Measurements from ENCODE around the gene DHX38.

DHX38 gene

DNA sequence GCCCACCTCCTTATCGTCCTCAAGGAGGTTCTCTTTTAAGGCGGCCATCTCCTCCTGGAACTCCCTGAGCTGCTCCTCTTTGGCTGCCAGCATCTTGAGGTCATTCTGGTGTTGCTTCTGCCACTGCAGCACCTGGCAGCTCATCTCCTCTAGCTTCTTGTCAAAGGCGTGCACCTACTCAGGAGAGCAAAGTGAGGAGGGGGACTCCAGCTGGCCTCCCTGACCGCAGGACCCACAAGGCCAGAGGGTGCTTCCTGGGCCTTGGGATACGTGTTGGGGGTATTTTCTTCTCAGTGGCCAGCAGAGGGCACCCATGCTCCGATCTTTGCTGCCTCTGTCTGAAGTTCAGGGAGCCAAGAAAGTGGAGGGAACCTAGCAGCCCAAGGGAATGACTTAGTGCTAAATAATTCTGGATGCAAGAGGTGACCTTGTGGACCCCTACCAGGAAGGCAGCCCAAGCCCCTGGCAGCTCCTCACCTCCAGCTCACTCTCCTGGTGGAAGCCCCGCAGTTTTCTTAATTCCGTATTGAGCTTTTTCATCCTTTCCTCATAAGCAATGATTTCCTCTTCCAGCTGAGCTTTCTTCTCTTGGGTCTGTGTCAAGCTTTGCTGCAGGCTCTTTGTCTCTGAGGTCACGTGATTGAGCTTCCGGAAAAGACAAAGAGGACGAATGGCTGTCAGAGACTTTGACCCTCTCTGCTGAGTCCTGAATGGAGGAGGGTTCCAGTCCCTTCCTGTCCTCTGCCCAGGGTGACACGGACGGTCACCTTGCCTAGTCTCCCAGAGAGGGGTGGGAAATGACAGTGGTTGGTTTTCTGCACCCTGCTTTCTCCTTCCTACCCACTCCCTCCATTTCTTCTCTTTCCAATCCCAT is 31.4 kb downstream of the DHX38 start:
- Histone ChIP-seq H3K9ac (ENCODE audit: low read length) (no peak overlapping the region), H3K4me3 (ENCODE audit: low read depth in 1 of 2, low read length in 2 of 2) (no peak overlapping the region), H3K4me1 (ENCODE audit: insufficient read depth, low read length) (no peaks in the 10 kb centered on the region), H3K27me3 (ENCODE audit: control insufficient read depth in 1 of 2, insufficient read depth in 2 of 2, low read length in 2 of 2) (no peaks in the 10 kb centered on the region), H3K9me3 (ENCODE audit: low read length) (no peaks in the 10 kb centered on the region), H3K27ac (ENCODE audit: low read depth, low read length) (no peak overlapping the region), H3K36me3 (ENCODE audit: insufficient read depth, low read length) (no peaks in the 10 kb centered on the region)

DNA sequence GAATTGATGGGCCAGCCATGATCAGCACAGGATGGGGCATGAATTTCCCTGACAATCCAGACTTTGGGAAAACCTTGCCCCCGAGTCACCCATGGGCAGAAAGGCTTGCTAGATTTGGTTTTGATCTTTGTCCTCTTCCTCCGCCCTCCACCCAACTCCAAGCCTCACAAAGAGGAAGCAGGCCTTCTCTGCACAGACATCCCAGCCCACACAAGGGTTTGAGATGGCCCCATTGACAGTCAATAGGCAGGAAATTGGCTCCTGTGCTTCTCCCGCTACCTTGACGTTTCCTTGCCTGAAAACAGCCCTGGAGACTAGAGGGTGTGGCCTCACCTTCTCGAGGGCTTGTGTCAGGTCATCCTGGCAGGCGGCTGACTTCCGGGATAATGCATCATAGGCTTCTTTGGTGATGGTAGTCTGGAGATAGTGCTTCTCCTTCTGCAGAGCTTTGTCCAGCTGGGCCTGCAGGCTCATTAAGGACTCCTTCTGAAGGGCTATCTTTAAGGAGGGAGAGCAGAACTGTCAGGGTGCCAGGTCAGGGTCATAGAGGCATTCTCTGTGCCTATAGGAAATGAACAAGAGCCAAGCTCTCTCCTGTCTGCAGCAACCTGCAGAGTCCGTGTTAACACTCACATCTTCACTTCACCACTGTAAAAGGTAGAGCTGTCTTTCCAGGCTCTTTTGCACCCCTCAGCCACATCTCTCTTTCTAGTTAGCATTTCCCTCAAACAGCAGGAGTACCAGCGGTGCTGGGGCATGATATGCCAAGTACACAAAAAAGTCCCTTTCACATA is 32.2 kb downstream of the DHX38 start:
- Histone ChIP-seq H3K4me3 (ENCODE audit: low read depth in 1 of 2, low read length in 2 of 2) (no peak overlapping the region), H3K27me3 (ENCODE audit: control insufficient read depth in 1 of 2, insufficient read depth in 2 of 2, low read length in 2 of 2) (no peaks in the 10 kb centered on the region), H3K27ac (ENCODE audit: low read depth, low read length) (no peak overlapping the region), H3K36me3 (ENCODE audit: insufficient read depth, low read length) (no peaks in the 10 kb centered on the region), H3K9ac (ENCODE audit: low read length) (no peak overlapping the region), H3K4me1 (ENCODE audit: insufficient read depth, low read length) (no peaks in the 10 kb centered on the region), H3K9me3 (ENCODE audit: low read length) (no peaks in the 10 kb centered on the region)

DNA sequence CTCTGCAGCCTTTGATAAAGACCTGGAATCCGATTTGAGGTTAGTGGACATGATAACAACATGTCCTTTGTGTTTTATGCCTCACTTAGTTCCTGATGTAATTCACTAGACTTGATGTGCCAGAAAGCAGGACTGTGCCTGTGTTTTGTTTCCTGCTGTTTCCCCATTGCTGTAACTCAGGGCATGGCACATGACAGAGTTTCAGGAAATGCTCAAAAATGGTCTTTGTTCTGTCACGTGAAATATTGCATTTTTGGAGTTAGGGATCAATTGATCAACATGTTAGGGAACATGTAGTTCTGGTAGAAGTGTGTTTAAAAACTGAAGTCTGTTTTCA is 32.8 kb downstream of the DHX38 start:
- no peaks in the 10 kb centered on the region for H3K9me3 ChIP-seq (ENCODE audit: low read length)
- H3K9ac ChIP-seq (ENCODE audit: low read length) = no peak overlapping the region
- H3K27me3 ChIP-seq (ENCODE audit: control insufficient read depth in 1 of 2, insufficient read depth in 2 of 2, low read length in 2 of 2) = no peaks in the 10 kb centered on the region
- no peak overlapping the region for H3K4me3 ChIP-seq (ENCODE audit: low read depth in 1 of 2, low read length in 2 of 2)
- no peak overlapping the region for H3K27ac ChIP-seq (ENCODE audit: low read depth, low read length)
- H3K4me1 ChIP-seq (ENCODE audit: insufficient read depth, low read length) = no peaks in the 10 kb centered on the region
- no peaks in the 10 kb centered on the region for H3K36me3 ChIP-seq (ENCODE audit: insufficient read depth, low read length)

DNA sequence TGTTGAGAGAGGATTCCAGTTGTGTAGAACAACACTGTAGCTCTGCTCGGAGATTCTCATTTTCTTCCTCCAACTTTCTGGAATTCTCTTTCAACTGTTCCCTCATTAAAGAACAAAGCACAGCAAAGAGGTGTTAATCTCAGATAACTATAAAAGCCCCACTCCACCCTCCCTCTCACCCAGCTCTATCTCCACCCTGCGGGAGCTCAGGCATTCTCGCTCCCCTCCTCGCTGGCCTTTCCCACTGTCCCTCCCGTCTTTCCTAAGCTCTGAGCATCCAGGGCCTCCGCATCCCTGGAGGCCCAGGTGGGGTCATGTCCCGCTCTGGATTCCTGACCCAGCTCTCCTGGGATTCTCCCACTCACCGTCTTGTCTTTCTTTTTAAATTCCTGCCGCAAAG is 35.1 kb downstream of the DHX38 start:
- H3K4me3 ChIP-seq (ENCODE audit: low read depth in 1 of 2, low read length in 2 of 2) = no peak overlapping the region
- no peaks in the 10 kb centered on the region for H3K36me3 ChIP-seq (ENCODE audit: insufficient read depth, low read length)
- H3K27ac ChIP-seq (ENCODE audit: low read depth, low read length) = no peak overlapping the region
- no peaks in the 10 kb centered on the region for H3K27me3 ChIP-seq (ENCODE audit: control insufficient read depth in 1 of 2, insufficient read depth in 2 of 2, low read length in 2 of 2)
- no peaks in the 10 kb centered on the region for H3K9me3 ChIP-seq (ENCODE audit: low read length)
- no peaks in the 10 kb centered on the region for H3K4me1 ChIP-seq (ENCODE audit: insufficient read depth, low read length)
- no peak overlapping the region for H3K9ac ChIP-seq (ENCODE audit: low read length)

DNA sequence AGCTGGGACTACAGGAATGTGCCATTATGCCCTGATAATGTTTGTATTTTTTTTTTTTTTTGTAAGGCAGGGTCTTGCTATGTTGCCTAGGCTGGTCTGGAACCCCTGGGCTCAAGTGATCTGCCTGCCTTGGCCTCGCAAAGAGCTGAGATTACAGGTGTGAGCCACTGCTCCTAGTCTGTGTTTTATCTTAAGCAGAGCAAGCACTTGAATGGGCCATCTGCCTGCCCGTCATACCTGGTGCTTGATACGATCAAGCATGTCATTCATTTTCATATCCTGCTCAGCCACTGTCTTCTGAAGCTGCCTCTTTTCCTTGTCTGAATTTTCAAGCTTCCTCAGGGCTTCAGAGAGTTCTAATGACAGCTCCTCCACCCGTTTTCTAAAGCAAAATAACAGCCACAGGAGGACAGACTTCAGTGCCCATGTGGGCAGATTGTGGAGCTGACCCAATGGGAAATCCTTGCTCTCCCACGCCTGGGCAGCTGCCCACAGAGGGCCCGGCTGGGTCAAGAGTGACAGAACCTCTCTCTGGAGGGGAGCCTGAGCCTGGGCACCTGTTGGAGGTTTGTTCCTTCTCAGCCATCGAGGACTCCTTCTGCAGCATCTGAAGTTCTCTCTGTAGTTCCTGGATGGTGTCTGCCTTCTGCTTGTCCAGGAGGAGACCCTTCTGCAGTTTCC is 36.5 kb downstream of the DHX38 start:
- Histone ChIP-seq H3K4me1 (ENCODE audit: insufficient read depth, low read length) (no peaks in the 10 kb centered on the region), H3K4me3 (ENCODE audit: low read depth in 1 of 2, low read length in 2 of 2) (no peak overlapping the region), H3K27ac (ENCODE audit: low read depth, low read length) (no peak overlapping the region), H3K9ac (ENCODE audit: low read length) (no peak overlapping the region), H3K27me3 (ENCODE audit: control insufficient read depth in 1 of 2, insufficient read depth in 2 of 2, low read length in 2 of 2) (no peaks in the 10 kb centered on the region), H3K36me3 (ENCODE audit: insufficient read depth, low read length) (no peaks in the 10 kb centered on the region), H3K9me3 (ENCODE audit: low read length) (no peaks in the 10 kb centered on the region)

DNA sequence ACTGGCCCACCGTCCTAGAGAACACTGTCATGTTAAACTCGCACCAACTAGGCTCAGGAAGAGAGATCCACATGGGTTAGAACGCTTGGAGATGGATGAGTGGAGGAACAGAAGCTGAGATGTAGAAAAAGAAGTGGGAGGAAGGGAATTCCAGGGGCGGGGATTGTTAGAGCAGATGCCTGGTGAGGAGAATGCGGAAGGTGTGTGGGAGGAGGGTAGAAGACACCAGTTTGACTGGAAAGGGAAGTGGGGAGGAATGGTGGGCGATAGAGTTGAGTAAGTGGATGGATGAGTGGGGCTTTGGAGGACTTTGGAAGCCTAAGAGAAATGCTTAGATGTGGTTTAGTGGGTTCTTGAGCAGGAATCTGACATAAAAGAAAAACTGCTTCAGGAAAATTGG is 37.4 kb downstream of the DHX38 start:
- Histone ChIP-seq H3K36me3 (ENCODE audit: insufficient read depth, low read length) (no peaks in the 10 kb centered on the region), H3K4me3 (ENCODE audit: low read depth in 1 of 2, low read length in 2 of 2) (no peak overlapping the region), H3K27me3 (ENCODE audit: control insufficient read depth in 1 of 2, insufficient read depth in 2 of 2, low read length in 2 of 2) (no peaks in the 10 kb centered on the region), H3K4me1 (ENCODE audit: insufficient read depth, low read length) (no peaks in the 10 kb centered on the region), H3K9ac (ENCODE audit: low read length) (no peak overlapping the region), H3K9me3 (ENCODE audit: low read length) (no peaks in the 10 kb centered on the region), H3K27ac (ENCODE audit: low read depth, low read length) (no peak overlapping the region)

DNA sequence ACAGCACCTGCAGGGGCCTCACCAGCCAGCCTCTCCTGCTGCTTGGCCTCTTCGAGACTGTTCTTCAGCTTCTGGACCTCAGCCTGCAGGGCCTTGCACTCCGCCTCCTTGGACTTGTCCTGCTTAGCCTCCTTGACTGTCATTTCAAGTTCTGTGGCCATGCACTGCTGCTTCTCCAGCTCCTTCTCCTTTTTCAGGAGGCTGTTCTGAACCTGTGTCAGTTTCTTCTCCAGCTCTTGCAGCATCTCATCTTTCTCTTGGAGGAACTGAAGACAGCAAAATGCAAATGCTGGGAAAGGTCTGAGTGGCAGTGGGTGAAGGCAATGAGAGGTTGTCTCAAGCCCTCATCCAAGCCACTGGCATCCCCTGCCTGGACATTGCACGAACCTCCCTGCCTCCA is 39.1 kb downstream of the DHX38 start:
- Histone ChIP-seq H3K9me3 (ENCODE audit: low read length) (no peaks in the 10 kb centered on the region), H3K27me3 (ENCODE audit: control insufficient read depth in 1 of 2, insufficient read depth in 2 of 2, low read length in 2 of 2) (no peaks in the 10 kb centered on the region), H3K36me3 (ENCODE audit: insufficient read depth, low read length) (no peaks in the 10 kb centered on the region), H3K4me3 (ENCODE audit: low read depth in 1 of 2, low read length in 2 of 2) (no peak overlapping the region), H3K9ac (ENCODE audit: low read length) (no peak overlapping the region), H3K4me1 (ENCODE audit: insufficient read depth, low read length) (no peaks in the 10 kb centered on the region), H3K27ac (ENCODE audit: low read depth, low read length) (no peak overlapping the region)

DNA sequence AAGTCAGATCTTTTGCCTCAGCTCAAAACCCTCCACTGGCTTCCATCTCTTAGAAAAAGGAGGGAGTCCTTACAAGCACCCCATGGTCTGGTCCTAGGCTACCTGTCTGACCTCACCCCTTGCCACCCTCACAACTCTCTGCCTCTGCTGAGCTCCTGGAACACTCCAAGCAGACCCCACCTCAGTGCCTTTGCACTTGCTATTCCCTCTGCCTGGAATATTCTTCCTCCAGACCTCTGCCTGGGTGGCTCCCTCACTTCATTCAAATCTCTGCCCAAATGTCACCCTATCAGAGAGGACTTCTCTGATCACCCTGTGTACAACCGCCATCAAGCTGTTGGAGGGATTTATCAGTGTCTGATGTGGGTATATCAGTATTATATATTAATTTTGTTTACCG is 40.9 kb downstream of the DHX38 start:
- Histone ChIP-seq H3K36me3 (ENCODE audit: insufficient read depth, low read length) (no peaks in the 10 kb centered on the region), H3K9ac (ENCODE audit: low read length) (no peak overlapping the region), H3K27me3 (ENCODE audit: control insufficient read depth in 1 of 2, insufficient read depth in 2 of 2, low read length in 2 of 2) (no peaks in the 10 kb centered on the region), H3K4me1 (ENCODE audit: insufficient read depth, low read length) (no peaks in the 10 kb centered on the region), H3K27ac (ENCODE audit: low read depth, low read length) (no peak overlapping the region), H3K9me3 (ENCODE audit: low read length) (no peaks in the 10 kb centered on the region), H3K4me3 (ENCODE audit: low read depth in 1 of 2, low read length in 2 of 2) (no peak overlapping the region)

DNA sequence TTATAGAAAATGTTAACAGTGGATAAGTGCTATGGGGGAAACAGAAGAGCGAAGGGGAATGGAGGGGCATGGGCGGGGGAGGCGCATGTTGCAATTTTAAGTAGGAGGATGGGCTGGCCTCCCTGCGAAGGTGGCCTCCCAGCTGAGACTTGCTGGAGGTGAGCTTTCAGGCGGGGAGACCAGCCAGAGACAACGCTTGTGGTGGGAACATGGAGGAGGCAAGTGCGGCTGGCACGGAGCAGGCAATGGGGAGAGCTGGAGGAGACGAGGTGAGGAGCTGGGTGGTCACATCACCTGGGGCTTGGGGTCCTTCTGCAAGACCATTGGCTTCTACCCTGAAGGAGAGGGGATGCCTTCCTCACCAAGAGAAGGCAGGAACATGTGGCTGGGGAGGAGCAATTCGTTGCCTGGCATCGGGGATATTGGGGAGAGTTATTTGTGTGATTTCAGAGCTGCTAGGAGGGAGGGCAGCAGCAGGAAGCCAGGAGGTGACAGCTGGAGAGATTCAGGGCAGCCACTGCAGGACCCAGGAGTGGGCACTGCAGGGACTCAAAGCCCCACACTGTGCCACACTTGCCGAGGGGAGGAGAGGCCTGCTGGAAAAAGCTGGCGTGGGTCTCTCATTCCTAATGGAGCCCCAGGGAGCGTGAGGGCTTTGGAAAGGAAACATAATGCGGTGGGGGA is 43.9 kb downstream of the DHX38 start:
- H3K9ac ChIP-seq (ENCODE audit: low read length) = no peak overlapping the region
- no peaks in the 10 kb centered on the region for H3K4me1 ChIP-seq (ENCODE audit: insufficient read depth, low read length)
- no peaks in the 10 kb centered on the region for H3K27me3 ChIP-seq (ENCODE audit: control insufficient read depth in 1 of 2, insufficient read depth in 2 of 2, low read length in 2 of 2)
- H3K4me3 ChIP-seq (ENCODE audit: low read depth in 1 of 2, low read length in 2 of 2) = no peak overlapping the region
- no peak overlapping the region for H3K27ac ChIP-seq (ENCODE audit: low read depth, low read length)
- H3K9me3 ChIP-seq (ENCODE audit: low read length) = no peaks in the 10 kb centered on the region
- H3K36me3 ChIP-seq (ENCODE audit: insufficient read depth, low read length) = no peaks in the 10 kb centered on the region

DNA sequence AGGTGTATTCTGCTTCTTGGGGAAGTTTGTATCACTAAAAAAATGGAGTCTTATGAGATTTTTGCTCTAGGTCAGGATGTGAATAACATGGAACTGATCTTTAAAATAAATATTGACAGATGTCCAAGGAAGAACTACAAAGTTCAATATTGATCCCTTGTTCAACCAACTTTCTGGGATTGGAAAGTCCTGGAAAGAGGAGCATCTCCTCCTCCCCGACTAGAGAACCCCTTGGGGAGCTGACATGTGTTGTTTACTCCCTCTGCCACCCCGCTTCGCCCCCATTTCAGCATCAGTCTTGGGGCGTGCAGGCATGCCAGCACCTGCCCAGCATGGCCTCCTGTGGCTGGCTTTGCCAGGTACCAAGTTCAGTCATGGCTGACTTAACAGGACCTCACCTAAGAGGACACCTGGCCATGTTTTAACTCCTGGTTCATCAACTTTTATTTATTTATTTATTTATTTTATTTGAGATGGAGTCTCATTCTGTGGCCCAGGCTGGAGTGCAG is 44.5 kb downstream of the DHX38 start:
- H3K4me3 ChIP-seq (ENCODE audit: low read depth in 1 of 2, low read length in 2 of 2) = no peak overlapping the region
- no peaks in the 10 kb centered on the region for H3K9me3 ChIP-seq (ENCODE audit: low read length)
- H3K4me1 ChIP-seq (ENCODE audit: insufficient read depth, low read length) = no peaks in the 10 kb centered on the region
- no peak overlapping the region for H3K9ac ChIP-seq (ENCODE audit: low read length)
- no peaks in the 10 kb centered on the region for H3K36me3 ChIP-seq (ENCODE audit: insufficient read depth, low read length)
- H3K27ac ChIP-seq (ENCODE audit: low read depth, low read length) = no peak overlapping the region
- H3K27me3 ChIP-seq (ENCODE audit: control insufficient read depth in 1 of 2, insufficient read depth in 2 of 2, low read length in 2 of 2) = no peaks in the 10 kb centered on the region

DNA sequence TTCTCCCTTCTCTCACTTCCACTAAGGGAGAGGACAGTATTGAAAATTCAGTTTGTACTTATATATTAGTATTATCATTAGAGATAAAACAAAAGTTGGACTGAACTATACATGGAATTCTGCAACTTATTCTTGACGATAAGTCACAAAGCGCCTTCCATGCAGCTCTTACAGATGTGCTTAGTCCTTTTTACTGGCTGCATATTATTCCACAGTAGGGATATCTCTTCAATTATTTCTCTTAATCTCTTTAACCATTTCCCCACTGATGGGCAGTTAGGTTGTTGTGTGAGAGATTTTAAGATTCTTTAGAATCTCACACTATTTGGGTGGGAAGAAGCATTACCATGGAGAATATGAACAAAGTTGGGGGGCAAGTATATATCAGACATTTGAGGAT is 46.3 kb downstream of the DHX38 start:
- Histone ChIP-seq H3K27ac (ENCODE audit: low read depth, low read length) (no peak overlapping the region), H3K9ac (ENCODE audit: low read length) (no peak overlapping the region), H3K4me3 (ENCODE audit: low read depth in 1 of 2, low read length in 2 of 2) (no peak overlapping the region), H3K4me1 (ENCODE audit: insufficient read depth, low read length) (no peaks in the 10 kb centered on the region), H3K9me3 (ENCODE audit: low read length) (no peaks in the 10 kb centered on the region), H3K27me3 (ENCODE audit: control insufficient read depth in 1 of 2, insufficient read depth in 2 of 2, low read length in 2 of 2) (no peaks in the 10 kb centered on the region), H3K36me3 (ENCODE audit: insufficient read depth, low read length) (no peaks in the 10 kb centered on the region)
